HG03139 (cell line): ENCODE results near the gene MAPKAPK3.
"Not testable (repeated sequence)": the region's sequence is repeated elsewhere in the genome, so short reads cannot be mapped to it uniquely, and the experiment has no call there.

Experiments used
- ATAC-seq: cut with Tn5 transposase; IDR thresholded peaks from one replicate; pipeline ENCODE4 v1.9.1; 2021; ENCODE audit not compliant: unreplicated experiment

The MAPKAPK3 gene

DNA sequence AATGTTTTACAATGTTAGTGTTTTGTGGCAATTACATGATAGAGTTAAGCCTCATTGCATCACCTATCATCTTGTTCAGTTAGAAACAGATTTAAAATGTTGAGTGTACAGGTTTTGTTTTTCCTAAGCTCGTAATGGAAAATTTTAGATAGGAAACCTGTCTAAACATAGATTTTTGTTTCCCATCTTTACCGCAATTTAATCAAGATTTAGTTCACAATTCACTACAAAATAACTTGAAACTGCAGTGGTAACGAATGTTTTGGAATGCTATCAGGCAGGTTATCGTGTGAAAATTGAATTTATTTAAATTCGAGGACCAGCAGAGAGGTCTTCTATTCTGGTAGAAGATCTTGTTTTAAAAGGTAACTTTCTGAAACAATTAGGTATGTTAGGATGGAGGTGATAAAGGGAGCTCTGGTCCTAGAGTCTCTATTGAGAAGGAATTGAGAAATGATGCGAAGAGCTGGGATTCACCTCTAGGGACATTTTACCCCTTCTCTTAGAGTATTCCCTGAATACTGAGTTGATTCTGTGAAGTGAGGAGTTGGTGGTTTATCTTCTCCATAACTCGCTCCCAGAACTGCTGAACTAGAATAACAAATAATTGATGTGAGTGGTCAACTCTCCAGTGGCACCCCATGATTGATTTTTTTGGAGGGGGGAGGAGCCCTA lies 59.2 kb downstream of the MAPKAPK3 start:
- ATAC-seq, result no peak

DNA sequence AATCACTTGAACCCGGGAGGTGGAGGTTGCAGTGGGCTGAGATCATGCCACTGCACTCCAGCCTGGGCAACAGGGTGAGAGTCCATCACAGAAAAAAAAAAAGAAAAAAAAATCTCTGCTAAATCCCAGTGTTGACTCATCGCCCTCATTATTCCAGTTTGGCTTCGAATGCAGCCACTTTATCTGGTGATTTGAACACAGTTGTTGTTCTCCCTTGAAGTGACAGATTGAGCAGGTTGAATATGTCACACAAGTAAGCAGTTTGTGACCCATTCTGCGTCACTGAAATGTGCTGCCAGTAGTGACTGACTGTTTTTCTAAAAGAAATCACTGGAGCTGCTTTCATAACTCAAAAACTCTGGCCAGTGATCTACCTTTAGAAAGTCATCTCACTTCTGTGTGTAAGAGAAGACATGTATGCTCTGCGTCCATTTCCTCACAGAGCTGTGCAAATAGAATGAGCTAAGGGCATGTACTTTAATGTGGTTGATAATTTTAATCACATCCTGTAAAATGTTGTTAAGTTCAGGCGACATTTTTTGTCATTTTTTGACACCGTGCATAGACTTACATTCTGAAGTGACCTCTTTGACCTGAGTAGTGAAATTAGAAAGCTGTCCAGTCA lies 70.3 kb downstream of the MAPKAPK3 start:
- ATAC-seq, result no peak

GRCh38 chr3:50687916-50688315 lies 71.0 kb downstream of the MAPKAPK3 start:
- no peak for ATAC-seq

GRCh38 chr3:50688602-50689001 lies 71.7 kb downstream of the MAPKAPK3 start:
- not testable (repeated sequence) for ATAC-seq

DNA sequence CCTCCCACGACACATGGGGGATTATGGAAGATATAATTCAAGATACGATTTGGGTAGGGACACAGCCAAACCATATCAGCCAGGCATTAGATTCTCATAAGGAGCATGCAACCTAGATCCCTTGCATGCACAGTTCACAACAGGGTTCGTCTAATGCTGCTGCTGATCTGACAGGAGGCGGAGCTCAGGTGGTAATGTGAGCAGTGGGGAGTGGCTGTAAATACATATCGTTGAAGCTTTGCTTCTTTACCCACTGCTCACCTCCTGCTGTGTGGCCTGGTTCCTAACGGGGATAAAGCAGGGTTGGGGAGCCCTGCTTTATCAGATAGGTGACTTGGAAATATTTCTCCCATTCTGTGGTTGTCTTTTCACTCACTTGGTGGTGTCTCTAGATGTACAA lies 72.6 kb downstream of the MAPKAPK3 start:
- ATAC-seq, result no peak

DNA sequence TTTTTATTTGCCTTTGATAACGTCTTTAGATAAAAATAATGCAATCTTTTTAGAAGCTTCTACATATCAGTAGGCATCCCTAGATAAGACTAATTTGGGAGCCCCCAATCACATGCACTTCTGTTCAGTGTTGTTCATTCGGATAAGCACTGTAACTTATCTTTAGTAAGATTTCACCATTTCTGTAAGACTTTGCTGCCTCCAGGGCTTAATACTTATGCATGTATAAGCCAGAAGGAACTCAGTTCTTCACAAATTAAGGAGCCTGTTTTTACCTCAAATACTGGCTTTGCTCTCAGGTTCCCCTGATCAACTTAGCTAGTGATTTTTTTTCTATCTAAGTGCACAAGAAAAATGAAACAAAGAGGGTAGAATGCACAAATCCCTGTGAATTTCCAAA lies 78.1 kb downstream of the MAPKAPK3 start:
- no peak for ATAC-seq

GRCh38 chr3:50696276-50696675 lies 79.3 kb downstream of the MAPKAPK3 start:
- ATAC-seq, result no peak

- no peak for ATAC-seq
These were observed 81.3 kb downstream of the MAPKAPK3 start for GRCh38 chr3:50698269-50698668.
